B cell (primary cell): ENCODE results near the gene CAMTA1. TPM values are rescaled to one million over a fixed set of nuclear protein-coding genes. Genes with fewer than 3 reads are reported as not detected.

Experiments used
- ATAC-seq: fragments of 200-7000 bp; cut with Tn5 transposase; one replicate; pipeline ENCODE4 v1.10.0; 2021; ENCODE audit warnings: low read depth, mild to moderate bottlenecking, moderate number of reproducible peaks, moderate library complexity
- CTCF ChIA-PET: fragments of 350-600 bp; sonication (Branson Sonifier 250); formaldehyde crosslinking; loops from one replicate; lab custom pipeline; 2021; ENCODE audit warnings: antibody characterized with exemption, inconsistent platforms; lab: Charles Lee
- POLR2A ChIA-PET: fragments of 350-600 bp; sonication (Branson Sonifier 250); formaldehyde crosslinking; loops from one replicate; lab custom pipeline; 2021; ENCODE audit warnings: antibody characterized with exemption; lab: Charles Lee
- DNase-seq: peaks from one replicate; pipeline ENCODE4 v3.0.0; 2013
- H2AFZ ChIP-seq: 2 replicates; pipeline ENCODE4 v1.6.1; 2012; ENCODE audit warnings: mild to moderate bottlenecking, low read depth, low read length; ENCODE audit not compliant: insufficient read depth, poor library complexity, severe bottlenecking
- H3K27ac ChIP-seq, 2 donors: 1 replicate in 1 of 2; 2 replicates in 1 of 2; pipeline ENCODE4 v1.5.1; 2012 to 2013; ENCODE audit warnings: low read length in 2 of 2, mild to moderate bottlenecking in 2 of 2, moderate library complexity in 1 of 2
- H3K27me3 ChIP-seq, 4 experiments: fragments of 200-600 bp in 1 of 4; sonication (generic) in 1 of 4; replicated peaks in 1 of 4; 1 replicate in 2 of 4; 2 replicates in 2 of 4; pipeline versions ENCODE4 v1.6.1 to v1.7.0; 2013 to 2016; ENCODE audit warnings: low read length in 3 of 4, mild to moderate bottlenecking in 2 of 4, mixed read lengths in 1 of 4, moderate library complexity in 1 of 4; ENCODE audit not compliant: insufficient read depth in 4 of 4, control insufficient read depth in 3 of 4; ENCODE audit errors: control extremely low read depth in 1 of 4
- H3K36me3 ChIP-seq, 2 experiments: replicated peaks in 1 of 2; 1 replicate in 1 of 2; 2 replicates in 1 of 2; pipeline versions ENCODE4 v1.6.1 to v1.7.1; 2013; ENCODE audit warnings: low read length in 1 of 2; ENCODE audit not compliant: insufficient read depth in 2 of 2, control insufficient read depth in 1 of 2; ENCODE audit errors: control extremely low read depth in 1 of 2, extremely low read depth in 1 of 2
- H3K4me1 ChIP-seq, 2 donors: fragments of 200-600 bp in 1 of 2; sonication (generic) in 1 of 2; 1 replicate in 1 of 2; 2 replicates in 1 of 2; pipeline versions ENCODE4 v1.5.1 to v1.6.1; 2013 to 2017; ENCODE audit warnings: low read length in 2 of 2; ENCODE audit not compliant: control insufficient read depth in 2 of 2, insufficient read depth in 2 of 2
- H3K4me2 ChIP-seq: replicated peaks from 2 replicates; pipeline ENCODE3; 2012; ENCODE audit warnings: mild to moderate bottlenecking, low read depth, low read length; ENCODE audit not compliant: poor library complexity, severe bottlenecking
- H3K4me3 ChIP-seq, 5 experiments: fragments of 200-600 bp in 1 of 5; sonication (generic) in 1 of 5; 1 replicate in 3 of 5; 2 replicates in 2 of 5; pipeline versions ENCODE4 v1.5.1 to v1.7.0; 2011 to 2016; ENCODE audit warnings: low read length in 4 of 5, mild to moderate bottlenecking in 4 of 5, low read depth in 2 of 5, control low read depth in 1 of 5, moderate library complexity in 1 of 5; ENCODE audit not compliant: insufficient read depth in 1 of 5; ENCODE audit errors: control extremely low read depth in 1 of 5, extremely low read depth in 1 of 5
- H3K79me2 ChIP-seq: fragments of 200-600 bp; sonication (generic); one replicate; pipeline ENCODE4 v1.6.0; 2016; ENCODE audit warnings: low read length; ENCODE audit not compliant: control insufficient read depth, insufficient read depth
- H3K9ac ChIP-seq: fragments of 200-600 bp; sonication (generic); 2 replicates; pipeline ENCODE4 v1.6.1; 2017; ENCODE audit warnings: mild to moderate bottlenecking, low read length, moderate library complexity
- H3K9me3 ChIP-seq, 3 donors: one replicate each; pipeline versions ENCODE4 v1.6.1 to v1.7.1; 2013; ENCODE audit warnings: low read length in 2 of 3; ENCODE audit not compliant: control insufficient read depth in 2 of 3, insufficient read depth in 1 of 3; ENCODE audit errors: control extremely low read depth in 1 of 3
- H4K20me1 ChIP-seq: 2 replicates; pipeline ENCODE4 v1.6.0; 2012; ENCODE audit warnings: mild to moderate bottlenecking, low read length; ENCODE audit not compliant: insufficient read depth, control insufficient read depth, poor library complexity, severe bottlenecking
- H3K27ac Mint-ChIP-seq: one replicate; pipeline ENCODE4 v1.8.0; 2021; ENCODE audit warnings: mixed read lengths
- H3K27me3 Mint-ChIP-seq: one replicate; pipeline ENCODE4 v1.8.0; 2021; ENCODE audit warnings: mixed read lengths
- H3K4me1 Mint-ChIP-seq: one replicate; pipeline ENCODE4 v1.8.0; 2021; ENCODE audit warnings: mixed read lengths
- H3K4me3 Mint-ChIP-seq: one replicate; pipeline ENCODE4 v1.8.0; 2021; ENCODE audit warnings: mixed read lengths
- H3K9me3 Mint-ChIP-seq: one replicate; pipeline ENCODE4 v1.8.0; 2022; ENCODE audit warnings: mixed read lengths; ENCODE audit not compliant: insufficient read depth
- EZH2 ChIP-seq: IDR thresholded peaks from 2 replicates; pipeline ENCODE4 v1.6.1; 2012; ENCODE audit warnings: borderline replicate concordance, low read depth, mild to moderate bottlenecking, moderate library complexity, low read length; ENCODE audit not compliant: insufficient read depth, poor library complexity, severe bottlenecking
- WGBS: methylation state at CpG from one replicate; pipeline ENCODE4 v1.1.5; 2013; ENCODE audit warnings: missing lambda C conversion rate; ENCODE audit not compliant: insufficient coverage; 5-methylcytosine and 5-hydroxymethylcytosine counted together
- intact Hi-C: fragments of 100-400 bp; cut with micrococcal nuclease; formaldehyde crosslinking; loops from one replicate; pipeline ENCODE4 v1.10.0; 2022
- polyA plus RNA-seq: library from polyadenylated mRNA; depleted of rRNA; stranded (reverse); fragments of >200 nt; gene quantifications from 2 replicates; pipeline ENCODE4 v1.2.3, GENCODE V29; 2012
- total RNA-seq, 2 donors: library from RNA; stranded (reverse); fragments of 120-200 nt in 1 of 2; gene quantifications; 1 replicate in 1 of 2; 2 replicates in 1 of 2; pipeline versions ENCODE4 v1.2.3 to v1.2.4, GENCODE V29; 2013 to 2022
- TF ChIP-seq, protein P1 (sequence below): fragments of 200-600 bp; IDR thresholded peaks from one replicate; pipeline ENCODE4 v1.8.0; 2022; ENCODE audit warnings: antibody characterized with exemption, mild to moderate bottlenecking

Gene CAMTA1
- total and polyA plus RNA-seq, 2 donors (not counting 1 experiment from before 2014, with no cell fraction given): 42.2 to 45.7 TPM

DNA sequence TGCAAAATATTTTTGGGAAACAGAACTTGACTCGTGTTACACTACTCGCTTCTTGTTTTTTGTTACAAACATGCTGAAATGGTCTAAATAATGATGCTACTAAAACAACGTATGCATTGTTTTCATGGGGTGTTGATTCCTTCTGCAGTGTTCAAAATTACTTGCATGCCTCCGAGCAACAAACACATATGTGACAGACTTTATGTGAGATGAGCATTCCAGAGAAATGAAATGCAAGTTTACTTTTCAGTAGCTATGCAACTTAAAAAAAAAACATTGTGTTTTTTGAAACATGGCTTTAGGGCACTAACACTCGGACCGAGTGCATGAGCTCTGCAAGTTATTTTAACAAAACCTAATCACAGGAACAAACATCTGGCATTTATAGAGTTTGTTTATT lies 84.8 kb downstream of the CAMTA1 start:
- Histone ChIP-seq H3K36me3 (peaks cover 0 to 13% of the 10 kb centered on the region in 2 experiments), H4K20me1 (peaks cover 14% of the 10 kb centered on the region), H3K9ac (no peak overlapping the region), H3K79me2 (peaks cover 10% of the 10 kb centered on the region), H3K4me3 (no peak overlapping the region), H3K4me2 (no peak overlapping the region), H3K9me3 (no peaks in the 10 kb centered on the region), H3K27ac (no peak overlapping the region), H3K4me1 (no peaks in the 10 kb centered on the region), H3K27me3 (no peaks in the 10 kb centered on the region), H2AFZ (no peak overlapping the region)
- CTCF ChIA-PET: interaction anchor here (5.6 kb wide), 1 partner anchor 20 kb away, joined by 29 read pairs; no protein-coding TSS in a partner anchor
- intact Hi-C loops: no loop called here
- Mint-ChIP-seq H3K4me3 (no peak overlapping the region), H3K4me1 (peaks cover 19% of the 10 kb centered on the region), H3K9me3 (no peaks in the 10 kb centered on the region), H3K27ac (no peak overlapping the region), H3K27me3 (no peaks in the 10 kb centered on the region)
- no CpG with 5 or more reads among the region's 6 CpGs for WGBS
- DNase-seq (no peak), ATAC-seq (no peak)
- TF ChIP-seq EZH2: no peak
- TF ChIP-seq, protein P1, sequence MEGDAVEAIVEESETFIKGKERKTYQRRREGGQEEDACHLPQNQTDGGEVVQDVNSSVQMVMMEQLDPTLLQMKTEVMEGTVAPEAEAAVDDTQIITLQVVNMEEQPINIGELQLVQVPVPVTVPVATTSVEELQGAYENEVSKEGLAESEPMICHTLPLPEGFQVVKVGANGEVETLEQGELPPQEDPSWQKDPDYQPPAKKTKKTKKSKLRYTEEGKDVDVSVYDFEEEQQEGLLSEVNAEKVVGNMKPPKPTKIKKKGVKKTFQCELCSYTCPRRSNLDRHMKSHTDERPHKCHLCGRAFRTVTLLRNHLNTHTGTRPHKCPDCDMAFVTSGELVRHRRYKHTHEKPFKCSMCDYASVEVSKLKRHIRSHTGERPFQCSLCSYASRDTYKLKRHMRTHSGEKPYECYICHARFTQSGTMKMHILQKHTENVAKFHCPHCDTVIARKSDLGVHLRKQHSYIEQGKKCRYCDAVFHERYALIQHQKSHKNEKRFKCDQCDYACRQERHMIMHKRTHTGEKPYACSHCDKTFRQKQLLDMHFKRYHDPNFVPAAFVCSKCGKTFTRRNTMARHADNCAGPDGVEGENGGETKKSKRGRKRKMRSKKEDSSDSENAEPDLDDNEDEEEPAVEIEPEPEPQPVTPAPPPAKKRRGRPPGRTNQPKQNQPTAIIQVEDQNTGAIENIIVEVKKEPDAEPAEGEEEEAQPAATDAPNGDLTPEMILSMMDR: no peak
- POLR2A ChIA-PET: no interaction called here

DNA sequence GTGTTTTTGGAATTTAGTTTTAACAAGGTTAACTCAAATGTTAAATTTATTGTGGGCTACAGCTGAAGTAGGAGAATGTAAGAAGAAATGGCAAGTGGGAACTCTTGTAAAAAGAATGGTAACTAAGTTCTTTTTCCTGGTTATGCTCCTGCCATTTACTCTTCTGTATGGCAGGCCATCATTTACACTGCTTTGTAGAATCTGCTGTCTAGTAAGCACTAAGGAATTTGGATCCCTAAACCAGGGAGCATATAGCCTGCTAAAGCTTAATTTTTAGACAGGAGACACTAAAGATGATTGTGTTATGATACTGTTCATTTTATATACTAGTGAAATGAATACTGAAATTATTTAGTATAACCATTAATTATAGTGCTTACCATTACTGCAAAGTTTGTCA lies 85.3 kb downstream of the CAMTA1 start:
- Histone ChIP-seq H3K79me2 (peaks cover 5% of the 10 kb centered on the region), H2AFZ (no peak overlapping the region), H3K27me3 (no peaks in the 10 kb centered on the region), H3K4me3 (no peak overlapping the region), H3K4me1 (no peaks in the 10 kb centered on the region), H3K9ac (no peak overlapping the region), H4K20me1 (peaks cover 14% of the 10 kb centered on the region), H3K27ac (no peak overlapping the region), H3K4me2 (no peak overlapping the region), H3K36me3 (peaks cover 0 to 13% of the 10 kb centered on the region in 2 experiments), H3K9me3 (no peaks in the 10 kb centered on the region)
- TF ChIP-seq, protein P1: no peak
- no peak for TF ChIP-seq EZH2
- DNase-seq: no peak
- Mint-ChIP-seq H3K27me3 (no peaks in the 10 kb centered on the region), H3K4me1 (peaks cover 19% of the 10 kb centered on the region), H3K9me3 (no peaks in the 10 kb centered on the region), H3K27ac (no peak overlapping the region), H3K4me3 (no peak overlapping the region)
- CTCF ChIA-PET: interaction anchor here (5.6 kb wide), 1 partner anchor 19 kb away, joined by 29 read pairs; no protein-coding TSS in a partner anchor
- intact Hi-C loops: no loop called here
- POLR2A ChIA-PET: no interaction called here
- no peak for ATAC-seq
